GM12892 (cell line): ENCODE results near the gene NHS.

Source experiments
- POLR2A ChIP-seq: IDR thresholded peaks from 2 replicates; pipeline ENCODE4 v1.6.1; 2011; ENCODE audit warnings: low read depth, low read length, control low read depth
- POLR2AphosphoS5 ChIP-seq: IDR thresholded peaks from 2 replicates; pipeline ENCODE4 v1.6.1; 2011; ENCODE audit warnings: low read depth, low read length, control low read depth
- TAF1 ChIP-seq: IDR thresholded peaks from 2 replicates; pipeline ENCODE4 v1.6.1; 2011; ENCODE audit warnings: low read depth, mild to moderate bottlenecking, control low read depth, low read length, borderline replicate concordance

- TF ChIP-seq POLR2AphosphoS5 (no peak), POLR2A (no peak), TAF1 (no peak)
These were observed 136.6 kb downstream of the NHS start for GRCh38 chrX:17511556-17511955.
